ENCODE data around the gene SDC4. TPM values are rescaled to one million over a fixed set of nuclear protein-coding genes. Genes with fewer than 3 reads are reported as not detected.
A peak's percentile ranks its signal among the peaks of the same experiment; 100 is the strongest.

Gene SDC4
- total and polyA plus RNA-seq, 9 of the 15 experiments (the other 6 are each of a cell fraction or from before 2014, with no cell fraction given): 2.1 to 10.7 (median 6.3) TPM

GRCh38 chr20:45293041-45294002, 54.9 kb downstream of the SDC4 start (continued):
- no peak for TF ChIP-seq ZNF778 (CRISPR knock-in tag; IDR thresholded peaks at IDR 0.05)
- TF ChIP-seq MBD1 (CRISPR knock-in tag; IDR thresholded peaks at IDR 0.05): no peak
- TF ChIP-seq ZBTB49 (CRISPR knock-in tag; IDR thresholded peaks at IDR 0.05; ENCODE audit: borderline replicate concordance): no peak
- TF ChIP-seq MECOM (CRISPR knock-in tag; IDR thresholded peaks at IDR 0.05): no peak
- no peak for TF ChIP-seq ZBTB33 (CRISPR knock-in tag; IDR thresholded peaks at IDR 0.05)
- TF ChIP-seq ZNF764 (CRISPR knock-in tag; IDR thresholded peaks at IDR 0.05; ENCODE audit: low read depth): no peak
- TF ChIP-seq MAX (CRISPR knock-in tag; IDR thresholded peaks at IDR 0.05): peak; percentile 81
- no peak for TF ChIP-seq RUNX1 (IDR thresholded peaks at IDR 0.05; ENCODE audit: low read depth)
- TF ChIP-seq ARID2 (IDR thresholded peaks at IDR 0.05): no peak
- no peak for TF ChIP-seq HDAC1 (IDR thresholded peaks at IDR 0.05)
- TF ChIP-seq MXD1 (CRISPR knock-in tag; IDR thresholded peaks at IDR 0.05; ENCODE audit: borderline replicate concordance, poor library complexity, severe bottlenecking): no peak
- TF ChIP-seq NONO (IDR thresholded peaks at IDR 0.05; ENCODE audit: low read depth in 2 of 2, low read length in 1 of 2): no peak
- TF ChIP-seq TCF7L2 (IDR thresholded peaks at IDR 0.05; ENCODE audit: low read depth, low read length): no peak
- TF ChIP-seq CBX3 (IDR thresholded peaks at IDR 0.05; ENCODE audit: borderline replicate concordance in 1 of 2, low read length in 2 of 2): 0 out of 3 replicates have a peak, but pooled peaks of 1 of the 2 experiments have one; percentile 34
- no peak for TF ChIP-seq ZFX (CRISPR knock-in tag; IDR thresholded peaks at IDR 0.05)
- TF ChIP-seq ZBTB17 (CRISPR knock-in tag; IDR thresholded peaks at IDR 0.05): no peak
- no peak for TF ChIP-seq E2F3 (CRISPR knock-in tag; IDR thresholded peaks at IDR 0.05)
- TF ChIP-seq HNRNPLL (IDR thresholded peaks at IDR 0.05; ENCODE audit: low read depth, low read length, poor library complexity, severe bottlenecking): no peak
- TF ChIP-seq HDAC6 (IDR thresholded peaks at IDR 0.05; ENCODE audit: low read depth, low read length): no peak
- peak in 1 of 2 experiments; percentile 64; a peak in 2 of 4 replicates for TF ChIP-seq TRIM24 (IDR thresholded peaks at IDR 0.05)
- TF ChIP-seq FOXJ3 (CRISPR knock-in tag; IDR thresholded peaks at IDR 0.05): no peak

All from K562 (cell line).